RWPE1 (cell line): ENCODE results near the gene OSER1.

Experiments
- CTCF ChIA-PET: fragments of 350-600 bp; sonication (Branson Sonifier 250); formaldehyde crosslinking; extraction: SDS; loops from one replicate; lab custom pipeline; 2021; lab: Yijun Ruan, JAX
- POLR2A ChIA-PET: fragments of 400-600 bp; formaldehyde crosslinking; extraction: SDS; loops from one replicate; lab custom pipeline; 2020; ENCODE audit warnings: antibody characterized with exemption; ENCODE audit not compliant: low non-redundant PET; lab: Yijun Ruan, JAX
- DNase-seq: peaks from one replicate; pipeline ENCODE4 v3.0.0; 2012; ENCODE audit warnings: low spot score
- H3K27ac ChIP-seq: fragments of 450-650 bp; 2 replicates; pipeline ENCODE4 v1.5.1; 2017
- TF ChIP-seq, protein P1 (sequence below): fragments of 450-650 bp; conservative IDR thresholded peaks from 2 replicates; pipeline ENCODE4 v1.5.1; 2017; ENCODE audit warnings: low read depth, mild to moderate bottlenecking

The OSER1 gene

DNA sequence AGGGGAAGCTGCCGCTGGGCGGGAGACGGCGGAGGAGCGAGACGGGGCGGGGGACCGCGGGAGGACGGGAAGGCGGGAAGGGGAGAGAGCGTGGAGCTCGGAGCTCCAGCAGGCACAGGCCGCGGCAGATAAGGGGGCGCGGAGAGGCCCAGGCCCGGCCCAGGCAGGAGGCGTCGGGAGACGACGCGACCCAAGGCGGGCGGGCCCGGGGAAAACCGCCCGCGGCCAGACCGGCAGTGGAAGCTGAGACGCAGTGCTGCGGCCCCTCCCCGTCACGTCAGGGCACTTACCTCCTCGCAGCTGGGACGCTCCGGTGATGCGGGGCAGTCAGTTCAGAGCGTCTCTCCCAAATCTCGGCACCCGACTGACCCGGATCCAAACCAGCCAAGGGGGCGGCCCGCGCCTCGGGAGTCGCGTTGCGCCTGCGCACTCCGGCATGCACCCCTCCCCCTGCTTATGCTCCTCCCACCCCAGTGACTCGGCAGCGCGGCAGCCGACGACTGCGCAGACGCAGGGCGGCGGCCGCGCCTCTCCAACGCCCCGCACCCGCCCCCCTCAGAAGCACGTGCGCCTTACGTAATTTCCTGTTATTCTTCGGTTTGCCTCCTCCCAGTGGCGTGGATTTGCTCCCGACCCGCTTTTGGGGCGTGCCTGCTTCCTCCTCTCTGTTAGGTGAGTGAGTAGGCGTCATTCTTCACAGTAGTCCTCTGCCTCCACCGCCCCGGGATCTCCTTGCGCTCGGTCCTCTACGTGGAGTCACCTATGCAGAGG lies at the start of gene OSER1:
OSER1 (minus strand) TSS at position 366 of the 771 bp plus-strand sequence. CDS start 3,814 bp downstream, outside the sequence.
- CTCF ChIA-PET: interaction anchor here (1.2 to 1.5 kb wide), 3 partner anchors 21 to 100 kb away, joined by 3 to 6 read pairs (median 5); partner anchors contain the start of gene FITM2
- POLR2A ChIA-PET: interaction anchor here (0.6 to 0.9 kb wide), 3 partner anchors 96 to 259 kb away, joined by 3 to 4 read pairs (median 3); no protein-coding TSS in a partner anchor
- DNase-seq: peak; percentile 100
- TF ChIP-seq, protein P1, sequence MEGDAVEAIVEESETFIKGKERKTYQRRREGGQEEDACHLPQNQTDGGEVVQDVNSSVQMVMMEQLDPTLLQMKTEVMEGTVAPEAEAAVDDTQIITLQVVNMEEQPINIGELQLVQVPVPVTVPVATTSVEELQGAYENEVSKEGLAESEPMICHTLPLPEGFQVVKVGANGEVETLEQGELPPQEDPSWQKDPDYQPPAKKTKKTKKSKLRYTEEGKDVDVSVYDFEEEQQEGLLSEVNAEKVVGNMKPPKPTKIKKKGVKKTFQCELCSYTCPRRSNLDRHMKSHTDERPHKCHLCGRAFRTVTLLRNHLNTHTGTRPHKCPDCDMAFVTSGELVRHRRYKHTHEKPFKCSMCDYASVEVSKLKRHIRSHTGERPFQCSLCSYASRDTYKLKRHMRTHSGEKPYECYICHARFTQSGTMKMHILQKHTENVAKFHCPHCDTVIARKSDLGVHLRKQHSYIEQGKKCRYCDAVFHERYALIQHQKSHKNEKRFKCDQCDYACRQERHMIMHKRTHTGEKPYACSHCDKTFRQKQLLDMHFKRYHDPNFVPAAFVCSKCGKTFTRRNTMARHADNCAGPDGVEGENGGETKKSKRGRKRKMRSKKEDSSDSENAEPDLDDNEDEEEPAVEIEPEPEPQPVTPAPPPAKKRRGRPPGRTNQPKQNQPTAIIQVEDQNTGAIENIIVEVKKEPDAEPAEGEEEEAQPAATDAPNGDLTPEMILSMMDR: no peak
- H3K27ac ChIP-seq: peak within 1 kb of the TSS; percentile 99

DNA sequence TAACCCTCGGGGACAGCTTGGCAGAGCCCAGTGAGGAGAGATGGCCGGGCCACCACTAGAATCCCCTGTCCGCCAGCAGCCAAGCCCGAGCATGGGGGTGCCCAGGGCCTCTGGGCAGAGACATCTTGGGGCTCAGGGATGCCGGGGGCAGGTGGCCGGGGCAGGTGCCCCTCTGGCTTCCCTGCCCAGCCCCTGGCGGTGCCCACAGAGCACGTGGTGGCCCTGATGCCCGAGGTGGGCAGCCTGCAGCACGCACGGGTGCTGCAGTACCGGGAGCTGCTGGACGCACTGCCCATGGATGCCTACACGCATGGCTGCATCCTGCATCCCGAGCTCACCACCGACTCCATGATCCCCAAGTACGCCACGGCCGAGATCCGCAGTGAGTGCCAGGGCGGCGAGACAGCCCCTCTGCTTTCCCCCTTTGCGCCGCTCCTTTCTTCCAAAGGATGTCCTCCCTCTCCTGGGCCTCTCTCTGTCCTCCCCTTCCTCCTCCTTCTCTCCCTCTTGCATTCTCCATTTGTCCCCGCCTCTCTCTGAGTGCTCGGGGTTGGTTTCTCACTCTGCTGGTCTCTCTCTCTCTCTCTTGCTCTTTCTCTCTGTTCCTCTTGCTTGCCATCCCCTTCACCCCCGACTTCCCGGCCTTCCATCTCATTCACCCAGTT lies 47.8 kb upstream of the OSER1 start:
- CTCF ChIA-PET: no interaction called here

DNA sequence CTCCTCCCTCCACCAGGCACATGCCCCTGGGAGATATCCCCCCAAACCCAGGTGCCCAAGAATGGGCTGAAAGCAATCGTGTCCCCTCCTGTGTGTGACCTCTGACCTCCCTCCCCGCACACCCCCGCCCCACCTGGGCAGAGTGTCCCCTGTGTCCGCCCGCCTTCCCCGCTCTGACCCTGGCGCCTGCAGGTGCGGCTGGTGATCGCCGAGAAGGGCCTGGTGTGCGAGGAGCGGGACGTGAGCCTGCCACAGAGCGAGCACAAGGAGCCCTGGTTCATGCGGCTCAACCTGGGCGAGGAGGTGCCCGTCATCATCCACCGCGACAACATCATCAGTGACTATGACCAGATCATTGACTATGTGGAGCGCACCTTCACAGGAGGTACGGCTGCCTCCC lies 46.4 kb upstream of the OSER1 start:
- ChIA-PET POLR2A (no interaction called here), CTCF (interaction anchor here (0.7 kb wide), 2 partner anchors 9 to 54 kb away, joined by 3 read pairs; partner anchors contain the start of gene FITM2)
- TF ChIP-seq, protein P1: no peak
- no peak overlapping the region for H3K27ac ChIP-seq
- DNase-seq: no peak

More for the DNA sequence above, 47.8 kb upstream of the OSER1 start:
- no peak for DNase-seq
- TF ChIP-seq, protein P1: no peak
- POLR2A ChIA-PET: no interaction called here
- no peak overlapping the region for H3K27ac ChIP-seq

DNA sequence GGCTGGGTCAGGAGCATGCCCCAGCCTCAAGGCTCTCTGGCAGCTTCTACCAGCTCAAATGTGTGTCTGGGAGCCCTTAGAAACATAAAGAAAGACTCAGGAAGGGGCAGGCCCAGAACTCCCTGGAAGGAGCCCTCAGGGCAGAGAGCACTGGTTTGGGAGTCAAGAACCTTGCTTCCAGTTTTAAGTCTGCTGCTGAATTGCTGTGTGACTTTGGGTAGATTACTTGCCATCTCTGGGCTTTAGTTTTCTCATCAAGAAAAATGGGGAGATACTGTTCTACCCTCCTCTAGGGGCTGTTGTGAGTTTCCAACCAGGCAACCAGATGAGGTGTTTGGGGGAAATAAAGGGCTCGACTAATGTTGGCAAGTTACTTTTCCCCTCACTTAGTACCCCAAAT lies 45.4 kb upstream of the OSER1 start:
- DNase-seq: no peak
- ChIA-PET POLR2A (no interaction called here), CTCF (interaction anchor here (0.7 kb wide), 1 partner anchor 40 kb away, joined by 4 read pairs; no protein-coding TSS in a partner anchor)
- TF ChIP-seq, protein P1: no peak
- no peak overlapping the region for H3K27ac ChIP-seq

DNA sequence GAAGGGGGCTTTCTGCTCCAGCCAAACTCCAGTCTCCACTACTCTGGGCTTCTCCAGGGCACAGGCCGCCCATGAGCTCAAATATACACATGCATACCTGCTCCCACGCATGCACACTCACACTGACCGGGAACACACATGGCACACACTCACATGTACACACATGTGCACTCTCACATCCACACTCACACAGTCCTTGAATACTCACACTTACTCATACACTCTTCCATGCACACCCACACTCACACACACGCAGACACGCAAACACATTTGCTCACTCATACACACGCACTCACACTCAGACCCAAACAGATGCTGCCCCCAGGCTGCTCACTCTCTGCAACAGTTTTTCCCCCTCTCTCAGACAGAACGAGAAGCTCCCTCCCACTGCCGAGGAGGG lies 43.5 kb upstream of the OSER1 start:
- CTCF ChIA-PET: interaction anchor here (0.9 kb wide), 1 partner anchor 17 kb away, joined by 4 read pairs; no protein-coding TSS in a partner anchor
- DNase-seq: no peak
- no peak overlapping the region for H3K27ac ChIP-seq
- POLR2A ChIA-PET: no interaction called here
- TF ChIP-seq, protein P1: no peak

DNA sequence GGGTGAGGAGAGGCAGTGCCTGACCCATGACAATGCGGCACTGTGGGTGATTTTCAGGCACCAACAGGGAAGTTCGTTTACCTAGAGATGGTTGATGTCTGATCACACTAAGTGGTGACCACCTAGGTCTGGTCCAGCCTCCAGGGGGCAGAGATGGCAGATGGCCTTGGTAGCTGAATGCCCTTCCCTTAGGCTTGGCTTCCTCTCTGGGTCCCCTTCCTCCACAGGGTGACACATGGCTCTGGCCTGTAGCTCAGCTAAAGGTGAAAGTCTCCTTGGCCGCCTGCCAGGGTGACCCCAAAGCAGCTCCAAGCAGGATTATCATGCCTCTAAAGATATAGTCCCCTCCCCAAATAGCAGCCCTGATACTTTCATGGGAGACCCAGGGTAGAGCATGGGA lies 43.0 kb upstream of the OSER1 start:
- TF ChIP-seq, protein P1: no peak
- no peak overlapping the region for H3K27ac ChIP-seq
- ChIA-PET CTCF (interaction anchor here (0.9 kb wide), 1 partner anchor 17 kb away, joined by 4 read pairs; no protein-coding TSS in a partner anchor), POLR2A (no interaction called here)
- DNase-seq: no peak
